Endothelial cell of umbilical vein (primary cell): ENCODE results near the gene ANKFN1. TPM values are rescaled to one million over a fixed set of nuclear protein-coding genes. Genes with fewer than 3 reads are reported as not detected.

Source experiments
- BruUV-seq: library from RNA; stranded (reverse); fragments of 400-500 nt; replicated peaks from 2 replicates; lab custom pipeline; 2021; lab: Mats Ljungman, UMichigan
- CTCF ChIA-PET: fragments of 300-600, 350-600 bp; sonication (Branson Sonifier 250); formaldehyde crosslinking; loops from one replicate; lab custom pipeline; 2021; ENCODE audit warnings: antibody characterized with exemption, inconsistent platforms; lab: Charles Lee
- POLR2A ChIA-PET: fragments of 300-600, 350-600 bp; sonication (Branson Sonifier 250); formaldehyde crosslinking; loops from one replicate; lab custom pipeline; 2021; ENCODE audit warnings: antibody characterized with exemption, inconsistent platforms; lab: Charles Lee
- DNase-seq: peaks from one replicate; pipeline ENCODE4 v3.0.0-alpha.2; 2011; ENCODE audit warnings: low read depth, low spot score
- FAIRE-seq: peaks from 2 replicates; lab custom pipeline; 2011; peaks lifted over from hg19 to GRCh38; lab: Jason Lieb, UNC
- H2AFZ ChIP-seq: 2 replicates; pipeline ENCODE4 v1.6.0; 2012; ENCODE audit warnings: low read depth, low read length, control low read depth, inconsistent platforms
- H3K27ac ChIP-seq: 2 replicates; pipeline ENCODE4 v1.5.1; 2011; ENCODE audit warnings: low read depth, mild to moderate bottlenecking, control low read depth, low read length, moderate library complexity; ENCODE audit not compliant: insufficient read depth
- H3K27me3 ChIP-seq, 2 experiments: 2 replicates each; pipeline versions ENCODE4 v1.6.0 to v1.6.1; 2011; ENCODE audit warnings: low read length in 2 of 2, mixed read lengths in 1 of 2; ENCODE audit not compliant: control insufficient read depth in 2 of 2, insufficient read depth in 2 of 2
- H3K36me3 ChIP-seq, 2 experiments: 2 replicates in 1 of 2; 3 replicates in 1 of 2; pipeline ENCODE4 v1.5.1; 2011; ENCODE audit warnings: low read length in 2 of 2, mild to moderate bottlenecking in 1 of 2, moderate library complexity in 1 of 2; ENCODE audit not compliant: control insufficient read depth in 2 of 2, insufficient read depth in 2 of 2; ENCODE audit errors: extremely low read depth in 1 of 2
- H3K4me1 ChIP-seq: 3 replicates; pipeline ENCODE4 v1.5.1; 2011; ENCODE audit warnings: mild to moderate bottlenecking, low read length; ENCODE audit not compliant: control insufficient read depth, insufficient read depth; ENCODE audit errors: extremely low read depth
- H3K4me2 ChIP-seq: 2 replicates; pipeline ENCODE4 v1.6.1; 2011; ENCODE audit warnings: low read length, control low read depth, mixed read lengths; ENCODE audit not compliant: insufficient read depth
- H3K4me3 ChIP-seq, 3 experiments: fragments of 200-600 bp in 1 of 3; sonication (generic), shearing (Covaris generic) in 1 of 3; replicated peaks in 1 of 3; 2 replicates each; pipeline ENCODE4 v1.5.1; 2011 to 2016; ENCODE audit warnings: control low read depth in 3 of 3, low read length in 3 of 3, mild to moderate bottlenecking in 2 of 3, inconsistent platforms in 1 of 3, low read depth in 1 of 3, moderate library complexity in 1 of 3; ENCODE audit not compliant: insufficient read depth in 1 of 3
- H3K79me2 ChIP-seq: 2 replicates; pipeline ENCODE4 v1.6.0; 2012; ENCODE audit warnings: low read length, inconsistent platforms; ENCODE audit not compliant: control insufficient read depth, insufficient read depth
- H3K9ac ChIP-seq: replicated peaks from 2 replicates; pipeline ENCODE3; 2011; ENCODE audit warnings: low read length, control low read depth; ENCODE audit not compliant: insufficient read depth; ENCODE audit errors: extremely low read depth
- H3K9me1 ChIP-seq: replicated peaks from 3 replicates; pipeline ENCODE4 v1.6.0; 2011; ENCODE audit warnings: mild to moderate bottlenecking, low read length; ENCODE audit not compliant: control insufficient read depth, insufficient read depth; ENCODE audit errors: extremely low read depth
- H3K9me3 ChIP-seq: replicated peaks from 2 replicates; pipeline ENCODE4 v1.5.1; 2012; ENCODE audit warnings: low read length, inconsistent platforms; ENCODE audit not compliant: control insufficient read depth, insufficient read depth
- H4K20me1 ChIP-seq: replicated peaks from 2 replicates; pipeline ENCODE3; 2011; ENCODE audit warnings: mild to moderate bottlenecking, low read length; ENCODE audit not compliant: control insufficient read depth, insufficient read depth; ENCODE audit errors: extremely low read depth
- CTCF ChIP-seq, 2 donors: IDR thresholded peaks; 1 replicate in 1 of 2; 2 replicates in 1 of 2; pipeline ENCODE4 v1.5.1; 2011; ENCODE audit warnings: low read length in 2 of 2, mild to moderate bottlenecking in 2 of 2, moderate library complexity in 2 of 2, control low read depth in 1 of 2, inconsistent platforms in 1 of 2, low read depth in 1 of 2; ENCODE audit not compliant: insufficient read depth in 1 of 2; ENCODE audit errors: extremely low read depth in 1 of 2
- EZH2 ChIP-seq: IDR thresholded peaks from 2 replicates; pipeline ENCODE4 v1.6.1; 2012; ENCODE audit warnings: borderline replicate concordance, low read depth, mild to moderate bottlenecking, moderate library complexity, low read length, inconsistent platforms; ENCODE audit not compliant: severe bottlenecking
- FOS ChIP-seq: IDR thresholded peaks from 2 replicates; pipeline ENCODE4 v1.6.1; 2011; ENCODE audit warnings: mild to moderate bottlenecking, low read length, moderate library complexity, borderline replicate concordance; ENCODE audit not compliant: insufficient read depth
- GATA2 ChIP-seq: IDR thresholded peaks from 2 replicates; pipeline ENCODE4 v1.7.0; 2011; ENCODE audit warnings: low read depth, mild to moderate bottlenecking, moderate library complexity, mixed read lengths, low read length; ENCODE audit not compliant: insufficient read length, insufficient read depth
- JUN ChIP-seq: IDR thresholded peaks from 2 replicates; pipeline ENCODE4 v1.6.1; 2011; ENCODE audit warnings: borderline replicate concordance, low read depth; ENCODE audit not compliant: insufficient read length, insufficient read depth
- MAX ChIP-seq: IDR thresholded peaks from 2 replicates; pipeline ENCODE4 v1.6.1; 2011; ENCODE audit not compliant: insufficient read depth, insufficient read length
- MYC ChIP-seq: IDR thresholded peaks from one replicate; pipeline ENCODE4 v1.6.1; 2011; ENCODE audit warnings: mild to moderate bottlenecking, low read depth, low read length
- POLR2A ChIP-seq: IDR thresholded peaks from 2 replicates; pipeline ENCODE4 v1.6.1; 2012; ENCODE audit warnings: low read depth, mild to moderate bottlenecking, control low read depth, low read length
- POLR2AphosphoS5 ChIP-seq: IDR thresholded peaks from 2 replicates; pipeline ENCODE4 v1.6.1; 2012; ENCODE audit warnings: low read depth, mild to moderate bottlenecking, control low read depth, low read length, moderate library complexity; ENCODE audit not compliant: insufficient read depth
- dilution Hi-C: fragments of 300-500 bp; cut with MboI; formaldehyde crosslinking; loops from one replicate; pipeline ENCODE4 v1.15.0; 2019; ENCODE audit warnings: low sequenced_read_pairs; ENCODE audit not compliant: extremely low pct_ligation_motif_present
- intact Hi-C: fragments of 100-400 bp; cut with micrococcal nuclease; formaldehyde crosslinking; loops from one replicate; pipeline ENCODE4 v1.10.0; 2022
- polyA plus RNA-seq, 4 experiments: library from polyadenylated mRNA; depleted of rRNA in 3 of 4; stranded (reverse) in 3 of 4; unstranded in 1 of 4; fragments of >200 nt; gene quantifications; 2 replicates each; pipeline versions ENCODE4 v1.2.1 to v1.2.3, GENCODE V29; 2011 to 2012; ENCODE audit warnings: missing spikeins in 1 of 4
- total RNA-seq: library from RNA; stranded (reverse); gene quantifications from 2 replicates; pipeline ENCODE4 v1.2.3, GENCODE V29; 2021

ANKFN1 gene
- total and polyA plus RNA-seq, 2 donors (not counting 3 experiments of a cell fraction or from before 2014, with no cell fraction given): 0.15 TPM; not detected in 1

GRCh38 chr17:56510554-56511342 is 357.5 kb downstream of the ANKFN1 start:
- H3K4me3 ChIP-seq: no peak overlapping the region
- DNase-seq (no peak), FAIRE-seq (no peak)
- CTCF ChIA-PET: interaction anchor here (3.1 kb wide), 1 partner anchor 11 kb away, joined by 21 read pairs; no protein-coding TSS in a partner anchor
- no peak overlapping the region for H3K4me2 ChIP-seq
- dilution Hi-C loops: no loop called here
- intact Hi-C loops: no loop called here
- H3K27ac ChIP-seq: no peak overlapping the region
- H3K36me3 ChIP-seq: no peaks in the 10 kb centered on the region
- no peaks in the 10 kb centered on the region for H3K9me3 ChIP-seq
- TF ChIP-seq POLR2A (no peak), EZH2 (no peak), MAX (no peak), JUN (no peak), MYC (no peak), POLR2AphosphoS5 (no peak), FOS (no peak), CTCF (IDR thresholded peaks at IDR 0.05; ENCODE audit: extremely low read depth in 1 of 2, insufficient read depth in 1 of 2, low read depth in 1 of 2, low read length in 2 of 2) (no peak), GATA2 (no peak)
- peaks cover 0 to 4% of the 10 kb centered on the region in 2 experiments for H3K27me3 ChIP-seq
- H3K79me2 ChIP-seq: no peaks in the 10 kb centered on the region
- H2AFZ ChIP-seq: no peak overlapping the region
- no peak overlapping the region for H3K9ac ChIP-seq
- H4K20me1 ChIP-seq: no peaks in the 10 kb centered on the region
- POLR2A ChIA-PET: no interaction called here
- no peaks in the 10 kb centered on the region for H3K4me1 ChIP-seq
- H3K9me1 ChIP-seq: no peaks in the 10 kb centered on the region
- BruUV-seq: no TSS peak
